Neural cell (in vitro differentiated cells): ENCODE measurements around the gene RPL39L. TPM values are rescaled to one million over a fixed set of nuclear protein-coding genes. Genes with fewer than 3 reads are reported as not detected.

ENCODE experiments used
- H2AFZ ChIP-seq: fragments of 200-600, 300-800 bp; sonication (generic), shearing (Covaris generic); 2 replicates; pipeline ENCODE4 v1.6.0; 2014; ENCODE audit warnings: low read depth, mild to moderate bottlenecking, antibody characterized with exemption, low read length, moderate library complexity
- H3F3A ChIP-seq: fragments of 200-600 bp; shearing (Covaris generic); 2 replicates; pipeline ENCODE4 v1.6.1; 2016; ENCODE audit warnings: mild to moderate bottlenecking, moderate library complexity, mixed read lengths, antibody characterized with exemption, low read length; ENCODE audit not compliant: insufficient read depth, poor library complexity, severe bottlenecking
- H3K27ac ChIP-seq: fragments of 200-600, 300-800 bp; sonication (generic), shearing (Covaris generic); 2 replicates; pipeline ENCODE4 v1.5.1; 2014; ENCODE audit warnings: mild to moderate bottlenecking, low read length, moderate library complexity
- H3K27me3 ChIP-seq: fragments of 300-800, 200-600 bp; sonication (generic), shearing (Covaris generic); 2 replicates; pipeline ENCODE4 v1.6.0; 2014; ENCODE audit warnings: mild to moderate bottlenecking, low read depth, low read length, moderate library complexity; ENCODE audit not compliant: insufficient read depth
- H3K36me3 ChIP-seq: fragments of 300-800, 200-600 bp; sonication (generic), shearing (Covaris generic); 2 replicates; pipeline ENCODE4 v1.5.1; 2014; ENCODE audit warnings: mild to moderate bottlenecking, antibody characterized with exemption, low read length, moderate library complexity; ENCODE audit not compliant: insufficient read depth
- H3K4me2 ChIP-seq: fragments of 300-800, 200-600 bp; sonication (generic), shearing (Covaris generic); 2 replicates; pipeline ENCODE4 v1.6.0; 2014; ENCODE audit warnings: mild to moderate bottlenecking, low read length
- H3K4me3 ChIP-seq: fragments of 300-800, 200-600 bp; sonication (generic), shearing (Covaris generic); 2 replicates; pipeline ENCODE4 v1.5.1; 2014; ENCODE audit warnings: mild to moderate bottlenecking, low read length, moderate library complexity
- H3K79me2 ChIP-seq: fragments of 200-600 bp; shearing (Covaris generic); replicated peaks from 2 replicates; pipeline ENCODE4 v1.6.0; 2014; ENCODE audit warnings: mild to moderate bottlenecking, low read length, moderate library complexity; ENCODE audit not compliant: insufficient read depth
- H3K9ac ChIP-seq: fragments of 300-800, 200-600 bp; sonication (generic), shearing (Covaris generic); 2 replicates; pipeline ENCODE4 v1.6.1; 2016; ENCODE audit warnings: mild to moderate bottlenecking, low read length, mixed read lengths
- H3K9me2 ChIP-seq: fragments of 200-600 bp; shearing (Covaris generic); 2 replicates; pipeline ENCODE4 v1.6.1; 2016; ENCODE audit warnings: mild to moderate bottlenecking, low read length, mixed read lengths; ENCODE audit not compliant: insufficient read depth
- H3K9me3 ChIP-seq: fragments of 200-600, 300-800 bp; sonication (generic), shearing (Covaris generic); 2 replicates; pipeline ENCODE4 v1.6.1; 2016; ENCODE audit warnings: mild to moderate bottlenecking, mixed run types, low read length, moderate library complexity, mixed read lengths
- H4K20me1 ChIP-seq: fragments of 200-600 bp; shearing (Covaris generic); 2 replicates; pipeline ENCODE4 v1.6.1; 2016; ENCODE audit warnings: mild to moderate bottlenecking, mixed run types; ENCODE audit not compliant: insufficient read depth
- EP300 ChIP-seq: fragments of 450-650 bp; conservative IDR thresholded peaks from 2 replicates; pipeline ENCODE4 v1.6.1; 2014; ENCODE audit warnings: antibody characterized with exemption, mild to moderate bottlenecking, moderate library complexity; ENCODE audit not compliant: poor library complexity, severe bottlenecking
- EZH2 ChIP-seq: fragments of 200-600, 300-800 bp; shearing (Covaris generic), sonication (generic); IDR thresholded peaks from 2 replicates; pipeline ENCODE4 v1.6.1; 2014; ENCODE audit warnings: antibody characterized with exemption, low read length, borderline replicate concordance, mild to moderate bottlenecking; ENCODE audit not compliant: insufficient read depth, poor library complexity, severe bottlenecking
- MXI1 ChIP-seq: fragments of 450-650 bp; conservative IDR thresholded peaks from 2 replicates; pipeline ENCODE4 v1.6.1; 2014; ENCODE audit warnings: antibody characterized with exemption, mild to moderate bottlenecking; ENCODE audit not compliant: poor library complexity, severe bottlenecking
- POLR2AphosphoS5 ChIP-seq: IDR thresholded peaks from 2 replicates; pipeline ENCODE4 v1.6.1; 2012
- RAD21 ChIP-seq: fragments of 450-650 bp; conservative IDR thresholded peaks from 2 replicates; pipeline ENCODE4 v1.6.1; 2014; ENCODE audit warnings: antibody characterized with exemption, mild to moderate bottlenecking, moderate library complexity
- SMC3 ChIP-seq: fragments of 450-650 bp; conservative IDR thresholded peaks from 2 replicates; pipeline ENCODE4 v1.6.1; 2014; ENCODE audit warnings: antibody characterized with exemption, mild to moderate bottlenecking, moderate library complexity; ENCODE audit not compliant: poor library complexity
- TAF1 ChIP-seq: IDR thresholded peaks from 2 replicates; pipeline ENCODE4 v1.6.1; 2012; ENCODE audit warnings: low read depth
- polyA plus RNA-seq: library from polyadenylated mRNA; depleted of rRNA; stranded (reverse); fragments of >200 nt; gene quantifications from 2 replicates; pipeline ENCODE4 v1.2.3, GENCODE V29; 2014
- TF ChIP-seq, protein P1 (sequence below): fragments of 450-650 bp; IDR thresholded peaks from 2 replicates; pipeline ENCODE4 v1.5.1; 2014; ENCODE audit warnings: antibody characterized with exemption, mild to moderate bottlenecking, moderate library complexity; ENCODE audit not compliant: poor library complexity, severe bottlenecking
- TF ChIP-seq, protein P2 (sequence below): IDR thresholded peaks from 2 replicates; pipeline ENCODE4 v1.6.1; 2012; ENCODE audit warnings: borderline replicate concordance

Gene RPL39L
- polyA plus RNA-seq, 1 donor from 2014 or later: 19.9 TPM

DNA sequence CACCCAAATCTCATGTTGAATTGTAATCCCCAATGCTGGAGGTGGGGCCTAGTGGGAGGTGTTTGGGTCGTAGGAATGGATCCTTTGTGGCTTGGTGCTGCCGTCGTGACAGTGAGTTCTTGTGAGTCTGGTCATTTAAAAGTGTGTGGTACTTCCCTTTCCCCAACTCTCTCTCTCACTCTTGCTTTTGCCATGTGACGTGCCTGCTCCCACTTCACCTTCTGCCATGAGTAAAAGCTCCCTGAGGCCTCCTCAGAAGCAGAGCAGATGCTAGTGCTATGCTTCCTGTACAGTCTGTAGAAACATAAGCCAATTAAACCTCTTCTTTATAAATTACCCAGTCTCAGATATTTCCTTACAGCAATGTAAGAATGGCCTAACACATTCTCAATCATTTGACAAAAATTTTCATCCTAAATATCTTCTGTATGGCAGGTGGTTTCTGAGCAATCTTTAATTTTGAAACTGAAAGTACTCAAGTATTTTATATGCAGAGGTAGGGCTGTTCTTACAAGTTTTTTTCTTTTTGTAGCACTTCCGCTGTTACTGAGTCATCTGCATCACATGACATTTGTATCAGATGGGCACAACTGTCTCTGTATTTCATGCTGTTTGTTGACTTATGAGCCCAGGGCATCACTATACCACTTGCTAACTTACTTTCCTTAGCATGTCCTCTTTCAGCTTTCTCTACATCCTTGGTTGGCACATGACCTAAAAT, 8.8 kb downstream of the RPL39L start:
- no peaks in the 10 kb centered on the region for H3K27me3 ChIP-seq
- no peak overlapping the region for H2AFZ ChIP-seq
- TF ChIP-seq, protein P1, sequence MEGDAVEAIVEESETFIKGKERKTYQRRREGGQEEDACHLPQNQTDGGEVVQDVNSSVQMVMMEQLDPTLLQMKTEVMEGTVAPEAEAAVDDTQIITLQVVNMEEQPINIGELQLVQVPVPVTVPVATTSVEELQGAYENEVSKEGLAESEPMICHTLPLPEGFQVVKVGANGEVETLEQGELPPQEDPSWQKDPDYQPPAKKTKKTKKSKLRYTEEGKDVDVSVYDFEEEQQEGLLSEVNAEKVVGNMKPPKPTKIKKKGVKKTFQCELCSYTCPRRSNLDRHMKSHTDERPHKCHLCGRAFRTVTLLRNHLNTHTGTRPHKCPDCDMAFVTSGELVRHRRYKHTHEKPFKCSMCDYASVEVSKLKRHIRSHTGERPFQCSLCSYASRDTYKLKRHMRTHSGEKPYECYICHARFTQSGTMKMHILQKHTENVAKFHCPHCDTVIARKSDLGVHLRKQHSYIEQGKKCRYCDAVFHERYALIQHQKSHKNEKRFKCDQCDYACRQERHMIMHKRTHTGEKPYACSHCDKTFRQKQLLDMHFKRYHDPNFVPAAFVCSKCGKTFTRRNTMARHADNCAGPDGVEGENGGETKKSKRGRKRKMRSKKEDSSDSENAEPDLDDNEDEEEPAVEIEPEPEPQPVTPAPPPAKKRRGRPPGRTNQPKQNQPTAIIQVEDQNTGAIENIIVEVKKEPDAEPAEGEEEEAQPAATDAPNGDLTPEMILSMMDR: no peak
- TF ChIP-seq EP300 (no peak), POLR2AphosphoS5 (no peak), RAD21 (no peak), EZH2 (no peak), MXI1 (no peak), SMC3 (no peak)
- TF ChIP-seq, protein P2, sequence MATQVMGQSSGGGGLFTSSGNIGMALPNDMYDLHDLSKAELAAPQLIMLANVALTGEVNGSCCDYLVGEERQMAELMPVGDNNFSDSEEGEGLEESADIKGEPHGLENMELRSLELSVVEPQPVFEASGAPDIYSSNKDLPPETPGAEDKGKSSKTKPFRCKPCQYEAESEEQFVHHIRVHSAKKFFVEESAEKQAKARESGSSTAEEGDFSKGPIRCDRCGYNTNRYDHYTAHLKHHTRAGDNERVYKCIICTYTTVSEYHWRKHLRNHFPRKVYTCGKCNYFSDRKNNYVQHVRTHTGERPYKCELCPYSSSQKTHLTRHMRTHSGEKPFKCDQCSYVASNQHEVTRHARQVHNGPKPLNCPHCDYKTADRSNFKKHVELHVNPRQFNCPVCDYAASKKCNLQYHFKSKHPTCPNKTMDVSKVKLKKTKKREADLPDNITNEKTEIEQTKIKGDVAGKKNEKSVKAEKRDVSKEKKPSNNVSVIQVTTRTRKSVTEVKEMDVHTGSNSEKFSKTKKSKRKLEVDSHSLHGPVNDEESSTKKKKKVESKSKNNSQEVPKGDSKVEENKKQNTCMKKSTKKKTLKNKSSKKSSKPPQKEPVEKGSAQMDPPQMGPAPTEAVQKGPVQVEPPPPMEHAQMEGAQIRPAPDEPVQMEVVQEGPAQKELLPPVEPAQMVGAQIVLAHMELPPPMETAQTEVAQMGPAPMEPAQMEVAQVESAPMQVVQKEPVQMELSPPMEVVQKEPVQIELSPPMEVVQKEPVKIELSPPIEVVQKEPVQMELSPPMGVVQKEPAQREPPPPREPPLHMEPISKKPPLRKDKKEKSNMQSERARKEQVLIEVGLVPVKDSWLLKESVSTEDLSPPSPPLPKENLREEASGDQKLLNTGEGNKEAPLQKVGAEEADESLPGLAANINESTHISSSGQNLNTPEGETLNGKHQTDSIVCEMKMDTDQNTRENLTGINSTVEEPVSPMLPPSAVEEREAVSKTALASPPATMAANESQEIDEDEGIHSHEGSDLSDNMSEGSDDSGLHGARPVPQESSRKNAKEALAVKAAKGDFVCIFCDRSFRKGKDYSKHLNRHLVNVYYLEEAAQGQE: no peak
- no peaks in the 10 kb centered on the region for H4K20me1 ChIP-seq
- H3K27ac ChIP-seq: no peak overlapping the region
- no peaks in the 10 kb centered on the region for H3K9me3 ChIP-seq
- no peaks in the 10 kb centered on the region for H3K79me2 ChIP-seq
- H3K36me3 ChIP-seq: no peaks in the 10 kb centered on the region
- no peaks in the 10 kb centered on the region for H3F3A ChIP-seq
- no peaks in the 10 kb centered on the region for H3K9me2 ChIP-seq
- H3K4me2 ChIP-seq: no peak overlapping the region
- no peak overlapping the region for H3K9ac ChIP-seq
- no peak overlapping the region for H3K4me3 ChIP-seq

- Histone ChIP-seq H3K9me2 (no peaks in the 10 kb centered on the region), H3K79me2 (no peaks in the 10 kb centered on the region), H3K27ac (no peak overlapping the region), H3K27me3 (no peaks in the 10 kb centered on the region), H3K4me3 (no peak overlapping the region), H3K4me2 (no peak overlapping the region), H2AFZ (no peak overlapping the region), H3F3A (no peaks in the 10 kb centered on the region), H3K9ac (no peak overlapping the region), H3K9me3 (no peaks in the 10 kb centered on the region), H4K20me1 (no peaks in the 10 kb centered on the region), H3K36me3 (no peaks in the 10 kb centered on the region)
- TF ChIP-seq RAD21 (no peak), EZH2 (no peak), POLR2AphosphoS5 (no peak), MXI1 (no peak), TAF1 (no peak), EP300 (no peak), SMC3 (no peak)
- TF ChIP-seq, protein P2: no peak
- TF ChIP-seq, protein P1: no peak
Observed at GRCh38 chr3:187125319-187126031, 13.8 kb downstream of the RPL39L start.
